Measurements from ENCODE around the gene RAB40B.

RAB40B gene

GRCh38 chr17:82693168-82693867 is 5.2 kb downstream of the RAB40B start:
- TF ChIP-seq, protein P1, sequence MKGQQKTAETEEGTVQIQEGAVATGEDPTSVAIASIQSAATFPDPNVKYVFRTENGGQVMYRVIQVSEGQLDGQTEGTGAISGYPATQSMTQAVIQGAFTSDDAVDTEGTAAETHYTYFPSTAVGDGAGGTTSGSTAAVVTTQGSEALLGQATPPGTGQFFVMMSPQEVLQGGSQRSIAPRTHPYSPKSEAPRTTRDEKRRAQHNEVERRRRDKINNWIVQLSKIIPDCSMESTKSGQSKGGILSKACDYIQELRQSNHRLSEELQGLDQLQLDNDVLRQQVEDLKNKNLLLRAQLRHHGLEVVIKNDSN (IDR thresholded peaks at IDR 0.05) = no peak
- TF ChIP-seq ZBTB7A (IDR thresholded peaks at IDR 0.05; ENCODE audit: low read depth) (no peak), TAF1 (IDR thresholded peaks at IDR 0.05; ENCODE audit: low read depth) (no peak), FOXM1 (IDR thresholded peaks at IDR 0.05; ENCODE audit: borderline replicate concordance, low read depth) (no peak), EP300 (IDR thresholded peaks at IDR 0.05; ENCODE audit: borderline replicate concordance) (no peak), CREB1 (IDR thresholded peaks at IDR 0.05; ENCODE audit: low read depth) (no peak), YY1 (IDR thresholded peaks at IDR 0.05; ENCODE audit: low read depth) (no peak), TCF12 (IDR thresholded peaks at IDR 0.05; ENCODE audit: low read depth) (no peak), CEBPB (IDR thresholded peaks at IDR 0.05) (no peak), RAD21 (IDR thresholded peaks at IDR 0.05; ENCODE audit: low read depth) (no peak), TEAD4 (IDR thresholded peaks at IDR 0.05) (no peak)
- TF ChIP-seq, protein P2, sequence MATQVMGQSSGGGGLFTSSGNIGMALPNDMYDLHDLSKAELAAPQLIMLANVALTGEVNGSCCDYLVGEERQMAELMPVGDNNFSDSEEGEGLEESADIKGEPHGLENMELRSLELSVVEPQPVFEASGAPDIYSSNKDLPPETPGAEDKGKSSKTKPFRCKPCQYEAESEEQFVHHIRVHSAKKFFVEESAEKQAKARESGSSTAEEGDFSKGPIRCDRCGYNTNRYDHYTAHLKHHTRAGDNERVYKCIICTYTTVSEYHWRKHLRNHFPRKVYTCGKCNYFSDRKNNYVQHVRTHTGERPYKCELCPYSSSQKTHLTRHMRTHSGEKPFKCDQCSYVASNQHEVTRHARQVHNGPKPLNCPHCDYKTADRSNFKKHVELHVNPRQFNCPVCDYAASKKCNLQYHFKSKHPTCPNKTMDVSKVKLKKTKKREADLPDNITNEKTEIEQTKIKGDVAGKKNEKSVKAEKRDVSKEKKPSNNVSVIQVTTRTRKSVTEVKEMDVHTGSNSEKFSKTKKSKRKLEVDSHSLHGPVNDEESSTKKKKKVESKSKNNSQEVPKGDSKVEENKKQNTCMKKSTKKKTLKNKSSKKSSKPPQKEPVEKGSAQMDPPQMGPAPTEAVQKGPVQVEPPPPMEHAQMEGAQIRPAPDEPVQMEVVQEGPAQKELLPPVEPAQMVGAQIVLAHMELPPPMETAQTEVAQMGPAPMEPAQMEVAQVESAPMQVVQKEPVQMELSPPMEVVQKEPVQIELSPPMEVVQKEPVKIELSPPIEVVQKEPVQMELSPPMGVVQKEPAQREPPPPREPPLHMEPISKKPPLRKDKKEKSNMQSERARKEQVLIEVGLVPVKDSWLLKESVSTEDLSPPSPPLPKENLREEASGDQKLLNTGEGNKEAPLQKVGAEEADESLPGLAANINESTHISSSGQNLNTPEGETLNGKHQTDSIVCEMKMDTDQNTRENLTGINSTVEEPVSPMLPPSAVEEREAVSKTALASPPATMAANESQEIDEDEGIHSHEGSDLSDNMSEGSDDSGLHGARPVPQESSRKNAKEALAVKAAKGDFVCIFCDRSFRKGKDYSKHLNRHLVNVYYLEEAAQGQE (IDR thresholded peaks at IDR 0.05; ENCODE audit: low read depth) = no peak

DNA sequence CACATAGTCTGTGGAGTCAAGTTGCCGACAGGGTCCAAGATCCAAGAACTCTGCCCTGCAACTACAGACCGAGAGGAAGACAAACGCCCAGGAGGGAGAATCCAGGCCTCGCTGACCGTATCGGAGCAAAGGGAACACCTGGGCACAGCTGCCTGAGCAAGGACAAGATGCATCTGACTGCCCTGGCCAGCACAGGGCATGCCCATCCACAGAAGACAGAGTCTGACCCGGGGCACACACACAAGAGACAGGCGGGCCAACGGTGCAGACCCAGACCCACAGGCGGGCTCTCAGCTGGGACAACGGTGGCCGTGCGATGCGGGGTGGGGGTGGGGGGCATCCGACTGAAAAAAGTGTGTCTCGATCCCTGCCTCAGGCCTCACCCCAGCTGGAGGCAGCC is 6.2 kb downstream of the RAB40B start:
- TF ChIP-seq TAF1 (IDR thresholded peaks at IDR 0.05; ENCODE audit: low read depth) = no peak
- TF ChIP-seq EP300 (IDR thresholded peaks at IDR 0.05; ENCODE audit: borderline replicate concordance) = no peak
- TF ChIP-seq FOXM1 (IDR thresholded peaks at IDR 0.05; ENCODE audit: borderline replicate concordance, low read depth) = no peak
- TF ChIP-seq ZBTB7A (IDR thresholded peaks at IDR 0.05; ENCODE audit: low read depth) = no peak
- no peak for TF ChIP-seq TCF12 (IDR thresholded peaks at IDR 0.05; ENCODE audit: low read depth)
- TF ChIP-seq, protein P1 (IDR thresholded peaks at IDR 0.05) = no peak
- no peak for TF ChIP-seq TEAD4 (IDR thresholded peaks at IDR 0.05)
- TF ChIP-seq RAD21 (IDR thresholded peaks at IDR 0.05; ENCODE audit: low read depth) = no peak
- no peak for TF ChIP-seq EGR1 (IDR thresholded peaks at IDR 0.05)
- no peak for TF ChIP-seq CREB1 (IDR thresholded peaks at IDR 0.05; ENCODE audit: low read depth)
- no peak for TF ChIP-seq CEBPB (IDR thresholded peaks at IDR 0.05)
- TF ChIP-seq, protein P3, sequence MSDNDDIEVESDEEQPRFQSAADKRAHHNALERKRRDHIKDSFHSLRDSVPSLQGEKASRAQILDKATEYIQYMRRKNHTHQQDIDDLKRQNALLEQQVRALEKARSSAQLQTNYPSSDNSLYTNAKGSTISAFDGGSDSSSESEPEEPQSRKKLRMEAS (IDR thresholded peaks at IDR 0.05) = no peak
- TF ChIP-seq YY1 (IDR thresholded peaks at IDR 0.05; ENCODE audit: low read depth) = no peak
- TF ChIP-seq, protein P2 (IDR thresholded peaks at IDR 0.05; ENCODE audit: low read depth) = no peak
- no peak for TF ChIP-seq NFIC (IDR thresholded peaks at IDR 0.05)

DNA sequence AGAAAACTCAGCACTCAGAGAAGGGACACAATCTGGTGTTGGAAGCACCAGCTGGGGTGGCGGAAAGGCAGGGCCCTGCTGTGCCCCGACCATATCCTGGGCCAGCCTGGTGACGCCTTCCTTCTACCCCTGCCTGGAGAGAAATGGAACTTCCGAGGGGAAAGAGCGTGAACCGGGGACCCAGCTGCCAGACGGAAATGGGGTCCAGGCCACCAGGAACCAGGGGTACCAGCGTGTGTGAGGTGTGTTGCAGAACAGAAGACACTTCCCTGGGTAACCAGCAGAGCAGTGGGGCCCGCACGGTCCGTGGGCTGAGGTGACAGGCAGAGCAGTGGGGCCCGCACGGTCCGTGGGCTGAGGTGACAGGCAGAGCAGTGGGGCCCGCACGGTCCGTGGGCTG is 6.8 kb downstream of the RAB40B start:
- TF ChIP-seq RAD21 (IDR thresholded peaks at IDR 0.05; ENCODE audit: low read depth) (no peak), TAF1 (IDR thresholded peaks at IDR 0.05; ENCODE audit: low read depth) (no peak), FOXM1 (IDR thresholded peaks at IDR 0.05; ENCODE audit: borderline replicate concordance, low read depth) (no peak), EP300 (IDR thresholded peaks at IDR 0.05; ENCODE audit: borderline replicate concordance) (no peak)
- TF ChIP-seq, protein P3 (IDR thresholded peaks at IDR 0.05) = no peak
- TF ChIP-seq, protein P2 (IDR thresholded peaks at IDR 0.05; ENCODE audit: low read depth) = no peak

- TF ChIP-seq CEBPB (IDR thresholded peaks at IDR 0.05) (no peak), EGR1 (IDR thresholded peaks at IDR 0.05) (no peak), YY1 (IDR thresholded peaks at IDR 0.05; ENCODE audit: low read depth) (no peak), ZBTB7A (IDR thresholded peaks at IDR 0.05; ENCODE audit: low read depth) (no peak), TEAD4 (IDR thresholded peaks at IDR 0.05) (no peak), NFIC (IDR thresholded peaks at IDR 0.05) (no peak), CREB1 (IDR thresholded peaks at IDR 0.05; ENCODE audit: low read depth) (no peak), TCF12 (IDR thresholded peaks at IDR 0.05; ENCODE audit: low read depth) (no peak), FOXM1 (IDR thresholded peaks at IDR 0.05; ENCODE audit: borderline replicate concordance, low read depth) (no peak), TAF1 (IDR thresholded peaks at IDR 0.05; ENCODE audit: low read depth) (no peak), EP300 (IDR thresholded peaks at IDR 0.05; ENCODE audit: borderline replicate concordance) (no peak), RAD21 (IDR thresholded peaks at IDR 0.05; ENCODE audit: low read depth) (no peak)
- TF ChIP-seq, protein P1 (IDR thresholded peaks at IDR 0.05) = no peak
- TF ChIP-seq, protein P2 (IDR thresholded peaks at IDR 0.05; ENCODE audit: low read depth) = no peak
- TF ChIP-seq, protein P3 (IDR thresholded peaks at IDR 0.05) = no peak
These were observed 7.6 kb downstream of the RAB40B start for GRCh38 chr17:82690786-82691489.

Measured in Ishikawa (cell line).